ENCODE results near the gene KRT2.
A peak's percentile ranks its signal among the peaks of the same experiment; 100 is the strongest.
"Not testable (repeated sequence)": the region's sequence is repeated elsewhere in the genome, so short reads cannot be mapped to it uniquely, and the experiment has no call there.

Gene KRT2

GRCh38 chr12:52685406-52685890, 33.4 kb upstream of the KRT2 start:
- no peak for DNase-seq (ENCODE audit: low read depth in 1 of 2, low spot score in 1 of 2)

DNA sequence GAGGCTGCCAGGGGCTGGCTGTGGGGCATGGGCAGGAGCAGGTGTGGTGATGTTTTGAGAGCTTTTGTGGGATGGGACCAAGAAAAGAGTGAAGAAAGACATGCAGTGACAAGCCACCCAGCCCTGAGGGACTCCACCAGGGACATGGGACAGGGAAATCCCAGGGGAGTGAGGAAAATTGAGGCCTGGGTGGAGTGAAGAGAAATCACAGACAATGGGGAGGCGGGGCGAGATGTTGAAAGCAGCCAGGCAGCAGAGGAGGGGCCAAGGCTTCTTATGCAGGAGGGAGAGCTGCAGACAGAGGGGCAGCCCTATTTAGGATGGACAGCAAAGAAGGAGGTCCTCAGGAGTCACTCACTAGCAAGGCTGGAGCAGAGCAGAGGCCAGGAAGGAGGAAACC, 32.4 kb upstream of the KRT2 start:
- no peak for DNase-seq (ENCODE audit: low read depth in 1 of 2, low spot score in 1 of 2)

- DNase-seq (ENCODE audit: low read depth in 1 of 2, low spot score in 1 of 2): no peak
Observed at GRCh38 chr12:52683575-52684300, 31.7 kb upstream of the KRT2 start.

- no peak for DNase-seq (ENCODE audit: low read depth in 1 of 2, low spot score in 1 of 2)
Observed at GRCh38 chr12:52682938-52683574, 31.0 kb upstream of the KRT2 start.

DNA sequence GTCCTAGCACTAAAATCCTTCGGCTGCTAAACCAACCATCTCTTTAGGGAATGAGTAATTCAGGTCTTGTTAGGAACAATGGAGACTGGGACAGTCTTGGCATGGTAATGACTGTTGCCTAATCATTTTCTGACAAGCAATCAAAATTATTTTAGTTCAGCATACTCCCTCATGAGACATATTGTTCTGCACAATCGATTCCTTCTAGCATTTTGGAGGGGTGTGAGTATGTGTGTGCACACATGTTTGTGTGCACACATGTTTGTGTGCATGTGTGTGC, 30.3 kb upstream of the KRT2 start:
- no peak for DNase-seq (ENCODE audit: low read depth in 1 of 2, low spot score in 1 of 2)

DNA sequence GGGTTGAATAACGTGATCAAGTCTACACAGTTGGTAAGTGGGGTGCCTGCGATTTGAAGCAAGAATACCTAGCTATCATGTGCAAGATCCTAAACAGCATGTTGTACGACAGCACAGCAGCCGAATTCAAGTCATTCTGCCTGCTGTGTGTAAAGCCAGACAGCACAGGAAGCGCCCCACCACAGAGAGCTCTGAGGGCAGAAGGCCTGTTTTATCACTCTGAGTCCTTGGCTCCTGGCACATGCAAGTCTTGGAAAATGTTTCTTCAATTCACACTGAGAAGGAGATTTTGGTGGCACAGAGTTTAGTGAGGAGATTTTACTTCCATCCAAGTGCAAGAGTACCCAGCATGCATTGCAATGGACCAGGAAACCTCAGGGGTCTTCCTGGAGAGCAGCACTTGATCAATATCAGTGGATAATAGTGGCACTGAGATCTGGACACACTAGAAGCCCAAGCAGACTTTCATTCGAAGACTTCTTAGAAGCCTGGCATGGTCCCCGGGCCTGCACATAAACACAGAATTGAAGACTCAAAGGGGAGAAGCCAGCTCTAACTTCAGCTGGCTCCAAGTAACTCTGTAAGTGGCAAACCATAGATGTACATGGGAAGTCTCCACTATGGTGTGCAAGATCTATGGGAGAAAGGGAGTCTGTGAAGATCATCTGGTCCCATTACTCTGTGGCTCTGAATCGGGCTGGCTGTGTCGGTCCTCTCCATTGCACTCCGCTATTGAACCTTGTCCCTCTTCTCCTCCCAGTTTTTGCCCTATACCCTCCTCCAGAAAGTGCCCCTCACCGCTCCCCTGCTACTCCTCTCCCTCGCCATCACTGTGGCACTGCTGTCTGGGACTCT, 29.7 kb upstream of the KRT2 start:
- peak in 1 of 2 donors; percentile 13 for DNase-seq (ENCODE audit: low read depth in 1 of 2, low spot score in 1 of 2)

DNA sequence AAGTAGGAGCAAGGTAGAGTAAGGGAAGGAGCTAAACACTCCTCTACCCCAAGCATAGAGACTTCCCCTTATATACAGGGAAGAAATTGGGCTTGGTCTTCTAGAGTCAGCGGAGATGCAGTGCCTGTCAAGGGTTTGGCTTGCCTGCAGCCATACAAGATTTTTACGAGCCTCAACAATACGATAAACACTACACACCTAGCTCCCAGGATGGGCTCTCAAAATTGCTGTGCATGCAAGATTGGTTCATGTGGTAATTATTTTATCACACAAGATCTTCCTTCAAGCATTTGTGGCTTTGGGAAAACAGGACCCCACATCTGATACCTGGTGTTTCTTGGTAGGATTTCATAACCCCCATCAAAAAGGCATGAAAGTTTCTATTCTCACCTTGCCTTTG, 28.4 kb upstream of the KRT2 start, which contains the start of gene KRT1:
Gene KRT1, minus strand, starts transcription at position 45 of the 400 bp plus-strand sequence. CDS start 59 bp downstream, outside the sequence.
- no peak for DNase-seq (ENCODE audit: low read depth in 1 of 2, low spot score in 1 of 2)

DNA sequence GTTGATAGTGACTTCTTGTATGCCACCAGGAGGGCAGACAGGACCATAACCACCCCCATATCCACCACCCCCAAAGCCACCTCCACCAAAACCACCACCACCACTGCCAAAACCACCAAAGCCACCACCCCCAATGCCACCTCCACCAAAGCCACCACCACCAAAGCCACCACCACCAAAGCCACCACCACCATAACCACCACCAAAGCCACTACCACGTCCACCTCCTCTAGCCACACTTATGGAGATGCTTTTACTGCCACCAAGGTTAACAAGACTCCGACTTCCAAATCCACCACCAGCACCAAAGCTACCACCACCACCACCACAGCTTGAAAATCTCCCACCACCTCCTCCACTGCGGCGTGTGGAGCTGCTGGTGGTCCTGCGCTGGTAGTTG, 27.9 kb upstream of the KRT2 start:
- DNase-seq (ENCODE audit: low read depth in 1 of 2, low spot score in 1 of 2): no peak

DNA sequence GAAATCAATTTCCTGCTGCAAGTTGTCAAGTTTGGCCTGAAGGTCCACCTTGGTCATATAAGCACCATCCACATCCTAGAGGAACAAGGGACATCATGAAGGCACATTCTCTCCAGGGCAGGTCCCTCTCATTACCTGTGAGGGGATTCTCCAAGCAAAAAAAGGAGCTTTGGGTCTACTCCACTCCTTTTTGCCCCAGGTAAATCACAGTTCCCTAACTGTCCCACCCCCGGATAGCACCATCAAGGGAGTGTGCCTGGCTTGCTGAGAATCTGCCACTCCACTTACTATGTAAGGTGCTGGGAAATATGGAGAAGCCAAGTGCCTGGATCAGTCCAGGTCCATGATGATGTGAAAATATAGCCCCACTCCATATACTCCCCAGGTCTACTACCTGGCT, 25.7 kb upstream of the KRT2 start:
- no peak for DNase-seq (ENCODE audit: low read depth in 1 of 2, low spot score in 1 of 2)

GRCh38 chr12:52677126-52677525, 25.1 kb upstream of the KRT2 start:
- DNase-seq (ENCODE audit: low read depth in 1 of 2, low spot score in 1 of 2): no peak

GRCh38 chr12:52676163-52676562, 24.2 kb upstream of the KRT2 start:
- no peak for DNase-seq (ENCODE audit: low read depth in 1 of 2, low spot score in 1 of 2)

DNA sequence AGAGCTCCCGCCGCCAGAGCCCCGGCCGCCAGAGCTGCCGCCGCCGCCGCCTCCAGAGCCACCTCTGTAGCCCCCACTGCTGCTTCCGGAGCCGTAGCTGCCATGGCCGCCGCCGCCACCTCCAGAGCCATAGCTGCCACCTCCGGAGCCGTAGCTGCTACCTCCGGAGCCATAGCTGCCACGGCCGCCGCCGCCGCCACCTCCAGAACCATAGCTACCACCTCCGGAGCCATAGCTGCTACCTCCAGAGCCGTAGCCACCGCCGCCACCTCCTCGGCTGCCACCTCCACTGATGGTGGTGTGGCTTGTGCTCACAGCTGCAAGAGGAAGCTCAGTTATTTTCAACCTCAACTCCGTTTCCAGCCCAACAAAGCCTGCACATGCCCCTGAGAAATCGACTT, 23.3 kb upstream of the KRT2 start:
- DNase-seq (ENCODE audit: low read depth in 1 of 2, low spot score in 1 of 2): no peak

GRCh38 chr12:52674433-52674775, 22.4 kb upstream of the KRT2 start:
- no peak for DNase-seq (ENCODE audit: low read depth in 1 of 2, low spot score in 1 of 2)

DNA sequence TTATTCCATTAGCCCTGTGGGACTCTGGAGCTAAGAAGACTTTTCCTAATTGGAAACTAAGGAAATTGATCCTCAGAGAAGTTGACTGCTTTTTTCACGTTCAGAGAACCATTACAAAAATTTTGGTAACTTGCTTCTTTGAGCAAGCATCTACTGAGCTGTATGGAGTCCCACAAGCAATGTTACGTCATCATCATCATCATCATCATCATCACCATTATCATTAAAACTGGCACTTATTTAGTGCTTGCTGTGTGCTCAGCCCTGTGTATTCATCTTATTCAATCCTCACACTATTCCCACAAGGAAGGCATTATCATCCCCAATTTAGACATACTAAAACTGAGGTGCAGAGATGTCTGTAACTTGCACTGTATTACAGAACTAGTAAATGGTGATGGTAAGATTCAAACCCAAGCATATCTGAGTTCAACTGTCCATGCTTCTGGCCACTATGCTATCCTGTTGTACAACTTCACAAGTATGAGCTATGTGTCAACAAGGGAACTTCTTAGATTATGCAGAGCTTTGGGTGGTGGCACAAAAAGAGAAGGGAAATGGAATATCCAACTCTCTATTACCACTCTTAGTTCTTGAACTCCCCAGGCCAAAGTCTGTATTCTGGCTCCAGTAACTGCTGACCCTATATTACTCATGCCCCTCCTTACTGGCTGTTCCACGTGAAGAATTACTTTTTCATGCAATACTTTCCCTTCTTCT, 21.9 kb upstream of the KRT2 start:
- DNase-seq (ENCODE audit: low read depth in 1 of 2, low spot score in 1 of 2): no peak

DNA sequence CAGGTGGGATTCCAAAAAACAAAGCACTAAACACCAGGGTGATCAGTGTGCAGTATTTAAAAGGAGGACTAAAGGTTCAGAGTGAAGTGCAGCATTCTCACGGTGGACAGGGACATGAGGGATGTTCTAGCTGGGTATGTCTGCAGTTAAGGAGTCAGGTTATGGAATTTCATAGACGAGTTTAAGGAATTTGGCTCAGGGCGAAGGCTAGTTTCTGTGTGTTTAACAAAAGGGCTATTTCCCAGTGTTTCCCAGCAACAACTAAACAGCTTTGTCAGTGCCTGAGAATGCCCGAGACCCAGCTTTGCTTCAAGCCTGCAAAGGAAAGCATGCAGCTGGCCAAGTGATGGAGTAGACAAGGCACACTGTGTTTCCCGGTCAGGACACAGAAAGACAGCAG, 21.2 kb upstream of the KRT2 start:
- DNase-seq (ENCODE audit: low read depth in 1 of 2, low spot score in 1 of 2): no peak

DNA sequence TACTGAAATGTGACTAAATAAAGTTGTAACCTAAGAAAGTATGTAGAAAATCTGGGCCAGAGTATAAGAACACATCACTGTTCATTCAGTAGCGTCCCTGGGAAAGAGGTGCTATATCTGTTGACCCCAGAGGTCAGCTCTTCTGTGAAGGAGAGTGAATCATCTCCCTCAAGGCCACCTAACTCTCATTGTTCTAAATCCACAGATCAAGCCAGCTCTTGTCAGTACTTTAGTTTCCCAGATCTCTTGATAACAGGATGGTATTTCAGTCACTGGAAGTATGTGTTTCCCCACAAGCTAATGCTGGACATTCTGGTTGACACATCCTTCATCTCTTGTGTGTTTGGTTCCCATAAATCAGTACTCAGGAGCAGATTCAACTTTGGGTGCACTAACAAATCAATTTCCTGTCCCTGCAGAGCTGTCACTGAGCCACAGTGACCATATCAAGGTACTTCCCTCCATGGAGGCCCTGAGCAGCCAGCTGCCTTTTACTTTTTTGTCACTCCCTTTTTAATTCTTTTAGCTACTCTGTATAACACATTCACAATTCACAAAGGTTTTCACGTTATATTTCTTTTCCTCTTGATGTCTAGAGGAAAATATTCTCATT, 20.4 kb upstream of the KRT2 start:
- DNase-seq (ENCODE audit: low read depth in 1 of 2, low spot score in 1 of 2): no peak

DNA sequence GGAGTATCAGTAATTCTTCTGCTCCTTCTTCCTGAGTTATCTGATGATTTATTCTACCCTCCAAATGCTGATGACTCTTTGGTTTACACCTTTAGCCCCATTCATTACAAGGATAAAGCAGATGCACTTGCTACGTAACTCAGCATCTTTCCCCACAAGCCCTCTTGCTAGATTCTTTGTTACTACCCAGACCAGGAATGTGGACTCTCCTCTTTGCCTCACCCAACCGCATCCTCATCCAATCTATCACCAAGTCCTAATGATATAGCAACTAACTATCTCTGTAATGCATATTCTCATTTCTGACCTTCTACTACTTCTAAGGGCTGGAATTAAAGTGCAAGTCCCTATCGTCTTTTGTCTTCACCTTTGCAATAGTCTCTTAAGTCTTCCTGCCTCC, 18.9 kb upstream of the KRT2 start:
- DNase-seq (ENCODE audit: low read depth in 1 of 2, low spot score in 1 of 2): no peak

DNA sequence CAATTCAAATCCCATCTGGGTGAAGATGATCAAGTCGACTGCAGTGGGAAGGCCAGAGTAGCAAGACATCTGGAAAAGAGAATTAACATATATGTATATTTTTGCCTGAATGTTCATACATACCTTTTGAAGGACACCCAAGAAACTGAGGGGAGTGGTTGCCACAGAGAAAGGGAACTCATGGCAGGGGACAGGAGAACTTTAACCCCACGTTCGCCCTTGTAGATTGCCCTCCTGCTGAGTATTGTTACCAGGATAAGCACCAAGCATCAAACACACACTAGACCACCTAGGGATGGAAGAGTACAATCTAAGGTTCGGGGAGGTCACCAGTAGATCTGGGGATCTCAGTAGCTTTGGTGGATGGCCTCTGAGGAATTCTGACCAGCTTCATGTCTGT, 18.5 kb upstream of the KRT2 start:
- DNase-seq (ENCODE audit: low read depth in 1 of 2, low spot score in 1 of 2): no peak

DNA sequence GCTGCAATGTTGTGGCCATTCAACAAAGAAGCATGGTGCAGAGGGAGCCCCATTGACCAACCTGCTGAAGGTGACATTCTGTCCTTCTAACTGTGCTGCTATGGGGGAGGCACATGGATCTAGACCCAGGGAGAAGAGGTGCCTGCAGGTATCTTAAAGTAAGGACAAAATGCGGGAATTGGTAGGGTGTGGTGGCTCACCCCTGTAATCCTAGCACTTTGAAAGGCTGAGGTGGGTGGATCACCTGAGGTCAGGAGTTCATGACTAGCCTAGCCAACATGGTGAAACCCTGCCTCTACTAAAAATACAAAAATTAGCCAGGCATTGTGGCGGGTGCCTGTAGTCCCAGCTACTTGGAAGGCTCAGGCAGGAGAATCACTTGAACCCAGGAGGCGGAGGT, 17.9 kb upstream of the KRT2 start:
- not testable (repeated sequence) for DNase-seq (ENCODE audit: low read depth in 1 of 2, low spot score in 1 of 2)

DNA sequence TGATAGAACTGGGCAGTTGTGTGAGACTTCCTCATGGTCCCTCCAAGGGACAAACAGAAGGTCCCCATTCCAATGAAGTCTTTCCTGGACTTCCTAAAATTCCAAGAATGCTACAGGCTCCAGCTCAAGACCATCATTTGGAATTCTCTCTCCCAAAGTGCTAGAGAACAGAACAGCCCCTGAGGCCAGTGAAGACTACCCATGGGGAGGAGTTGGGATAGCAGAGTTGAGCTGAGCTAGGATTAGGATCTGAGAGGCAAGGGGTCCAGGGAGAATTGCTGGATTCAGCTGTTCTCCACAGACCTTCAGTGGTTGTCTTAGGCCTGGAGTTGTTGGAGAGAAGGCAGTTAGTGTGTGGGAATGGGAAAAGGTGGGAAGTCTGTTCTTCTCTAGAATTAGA, 17.4 kb upstream of the KRT2 start:
- DNase-seq (ENCODE audit: low read depth in 1 of 2, low spot score in 1 of 2): no peak

GRCh38 chr12:52667931-52668330, 15.9 kb upstream of the KRT2 start:
- DNase-seq (ENCODE audit: low read depth in 1 of 2, low spot score in 1 of 2): no peak
